HFFc6 (cell line): ENCODE results near the gene GRP. TPM values are rescaled to one million over a fixed set of nuclear protein-coding genes. Genes with fewer than 3 reads are reported as not detected.

Source experiments
- DNase-seq: peaks from one replicate; pipeline ENCODE4 v3.0.0-alpha.2; 2018
- H3K27ac Mint-ChIP-seq: 2 replicates; pipeline ENCODE4 v1.8.0; 2020; ENCODE audit warnings: mild to moderate bottlenecking, mixed read lengths
- H3K27me3 Mint-ChIP-seq: 2 replicates; pipeline ENCODE4 v1.8.0; 2021; ENCODE audit warnings: mild to moderate bottlenecking, moderate library complexity, mixed read lengths; ENCODE audit not compliant: insufficient read depth
- H3K36me3 Mint-ChIP-seq: 2 replicates; pipeline ENCODE4 v1.8.0; 2021; ENCODE audit warnings: low read depth, mixed read lengths
- H3K4me1 Mint-ChIP-seq: 2 replicates; pipeline ENCODE4 v1.8.0; 2020; ENCODE audit warnings: low read depth, mixed read lengths
- H3K4me3 Mint-ChIP-seq: 2 replicates; pipeline ENCODE4 v1.8.0; 2020; ENCODE audit warnings: mild to moderate bottlenecking, moderate library complexity, mixed read lengths
- H3K9me3 Mint-ChIP-seq: 2 replicates; pipeline ENCODE4 v1.8.0; 2020; ENCODE audit warnings: mild to moderate bottlenecking, mixed read lengths
- CTCF ChIP-seq: fragments of 200-600 bp; sonication (generic); IDR thresholded peaks from 2 replicates; pipeline ENCODE4 v1.5.0; 2021; ENCODE audit warnings: antibody characterized with exemption, mild to moderate bottlenecking
- total RNA-seq, 6 experiments: library from RNA; stranded (reverse); fragmentation: NEBNext Ultra II Directional; extraction: Animal tissue kit (Norgen Biotek cat#: 25700); gene quantifications; 2 replicates in 1 of 6; 3 replicates in 5 of 6; pipeline ENCODE4 v1.2.3, GENCODE V29; 2021

The GRP gene
- total RNA-seq, 6 experiments from 2014 or later, result not detected

DNA sequence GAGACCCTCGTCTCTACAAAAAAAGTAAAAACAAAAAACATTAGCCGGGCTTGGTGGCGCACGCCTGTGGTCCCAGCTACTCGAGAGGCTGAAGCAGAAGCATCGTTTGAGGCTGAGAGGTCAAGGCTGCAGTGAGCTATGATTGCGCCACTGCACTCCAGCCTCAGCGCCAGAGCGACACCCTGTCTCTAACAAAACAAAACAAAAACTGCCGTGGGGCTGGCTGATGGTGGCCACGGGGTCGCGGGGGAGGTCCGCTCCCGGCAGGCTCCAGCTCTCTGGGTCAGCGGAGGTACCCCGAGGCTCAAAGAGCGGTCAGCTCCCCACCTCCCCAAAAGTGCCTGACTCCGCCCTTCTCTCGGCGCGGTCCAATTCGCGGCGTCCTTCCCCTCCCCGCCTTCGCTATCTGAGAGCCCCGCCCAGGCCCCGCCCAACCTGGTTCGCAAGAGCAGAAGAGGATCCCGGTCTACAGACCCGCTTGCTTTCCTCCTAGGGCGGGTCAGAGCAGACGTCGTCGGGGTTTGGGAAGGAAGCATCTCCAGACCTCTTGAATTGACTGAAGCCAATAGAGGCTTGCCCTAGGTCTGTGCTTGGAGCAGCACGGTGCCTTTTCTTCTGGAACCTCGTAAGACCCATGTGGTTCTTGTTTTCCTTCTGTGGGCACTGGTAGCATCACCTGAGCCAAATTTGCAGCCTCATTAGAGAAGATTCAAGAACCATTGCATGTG lies 45.5 kb downstream of the GRP start:
- Mint-ChIP-seq H3K4me3 (no peak overlapping the region; the same call in 1 of the 2 replicates), H3K27ac (no peak overlapping the region), H3K36me3 (no peaks in the 10 kb centered on the region), H3K4me1 (peaks cover 7% of the 10 kb centered on the region), H3K9me3 (no peaks in the 10 kb centered on the region), H3K27me3 (peaks cover 56% of the 10 kb centered on the region)
- no peak for DNase-seq
- no peak for TF ChIP-seq CTCF

- DNase-seq, result no peak
- H3K36me3 Mint-ChIP-seq, result no peaks in the 10 kb centered on the region
Measured at GRCh38 chr18:59265974-59266369, 46.0 kb downstream of the GRP start.

DNA sequence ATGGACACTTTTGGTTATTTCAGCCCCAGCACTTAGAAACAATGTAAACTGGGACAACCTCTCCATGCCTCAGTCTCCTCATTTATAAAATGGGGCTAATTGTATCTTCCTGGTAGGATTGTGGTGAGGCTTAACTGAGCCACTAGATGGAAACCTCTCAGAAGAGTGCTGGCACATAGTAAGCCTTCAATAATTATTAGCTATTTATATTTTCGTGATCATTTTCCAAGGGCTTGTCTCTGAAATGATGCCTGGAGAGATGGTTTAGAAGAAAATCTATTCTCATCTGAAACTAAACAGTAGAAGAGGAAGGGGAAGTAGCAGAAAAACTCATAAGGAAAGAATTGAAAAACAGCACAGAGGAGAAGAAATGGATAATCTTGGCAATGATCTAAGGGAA lies 46.5 kb downstream of the GRP start:
- Mint-ChIP-seq H3K4me1 (peaks cover 13% of the 10 kb centered on the region), H3K4me3 (no peak overlapping the region), H3K27ac (no peak overlapping the region), H3K27me3 (peaks cover 65% of the 10 kb centered on the region), H3K9me3 (no peaks in the 10 kb centered on the region), H3K36me3 (no peaks in the 10 kb centered on the region)
- no peak for DNase-seq
- TF ChIP-seq CTCF, result no peak

More at GRCh38 chr18:59265974-59266369, 46.0 kb downstream of the GRP start:
- no peak for TF ChIP-seq CTCF
- no peak overlapping the region for H3K27ac Mint-ChIP-seq
- H3K27me3 Mint-ChIP-seq, result peaks cover 61% of the 10 kb centered on the region
- H3K9me3 Mint-ChIP-seq, result no peaks in the 10 kb centered on the region
- H3K4me3 Mint-ChIP-seq, result no peak overlapping the region; the same call in 1 of the 2 replicates
- H3K4me1 Mint-ChIP-seq, result peaks cover 8% of the 10 kb centered on the region

DNA sequence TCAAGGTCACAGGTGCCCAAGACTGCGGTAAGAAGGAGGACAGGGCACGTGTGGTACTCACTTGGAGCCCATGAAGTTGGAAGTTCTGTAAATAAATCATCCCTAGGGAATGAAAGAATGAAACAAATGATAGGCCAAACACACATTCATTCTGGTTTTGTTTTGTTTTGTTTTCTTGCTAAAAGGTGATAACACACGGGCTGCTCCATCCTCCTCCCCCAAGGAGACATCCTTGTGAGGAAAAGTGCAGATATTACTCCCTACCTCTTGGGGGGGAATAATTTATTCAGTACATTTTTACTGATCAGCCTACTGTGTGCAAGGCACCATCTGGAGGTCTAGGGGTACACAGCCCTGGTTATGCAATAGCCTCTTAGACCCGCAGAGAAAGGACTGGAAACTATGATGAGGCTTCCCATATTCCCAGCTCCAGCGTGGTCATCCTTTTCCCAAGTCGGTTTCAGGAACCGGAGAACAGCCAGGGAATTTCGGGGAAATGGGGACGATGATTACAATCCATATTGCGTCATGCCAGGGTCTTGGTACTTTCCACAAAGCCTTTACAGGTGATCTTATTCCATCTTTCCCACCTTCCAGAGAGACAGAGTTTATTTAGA lies 47.0 kb downstream of the GRP start:
- Mint-ChIP-seq H3K4me3 (no peak overlapping the region), H3K27ac (no peak overlapping the region), H3K27me3 (peaks cover 70% of the 10 kb centered on the region), H3K36me3 (no peaks in the 10 kb centered on the region), H3K4me1 (peaks cover 14% of the 10 kb centered on the region), H3K9me3 (no peaks in the 10 kb centered on the region; the same call in 1 of the 2 replicates)
- DNase-seq, result no peak
- no peak for TF ChIP-seq CTCF

DNA sequence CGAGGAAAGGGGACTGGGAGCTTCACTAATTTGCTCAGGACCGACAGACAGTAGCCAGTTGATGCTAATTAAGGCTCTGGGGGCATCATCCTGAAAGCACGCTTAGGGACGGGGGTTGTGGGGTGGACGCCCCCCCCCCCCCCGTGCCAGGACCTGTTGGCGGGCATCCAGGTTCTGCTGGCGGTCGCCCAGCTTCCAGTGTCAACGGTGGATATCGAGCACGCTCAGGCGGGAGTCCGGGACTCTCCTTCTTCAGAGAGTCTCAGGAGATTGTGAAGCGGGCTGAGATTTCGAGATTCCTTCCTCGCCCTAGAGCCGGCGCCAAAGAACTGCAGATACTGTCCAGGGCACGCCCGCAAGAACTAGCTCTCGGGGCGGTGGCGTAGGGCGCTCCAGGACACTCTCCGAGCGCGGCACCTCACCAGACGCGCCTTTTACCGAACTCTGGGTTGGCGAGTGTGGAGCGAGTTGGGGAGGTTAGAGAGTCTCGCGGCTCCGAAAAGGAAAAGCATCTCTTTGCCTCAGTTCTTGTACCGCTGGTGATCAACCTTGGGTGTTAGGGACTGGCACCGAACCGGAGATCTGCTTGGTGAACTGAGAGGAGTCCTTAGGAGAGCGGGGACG lies 47.7 kb downstream of the GRP start:
- Mint-ChIP-seq H3K27ac (no peak overlapping the region), H3K36me3 (no peaks in the 10 kb centered on the region), H3K27me3 (peaks cover 72% of the 10 kb centered on the region), H3K4me1 (peaks cover 14% of the 10 kb centered on the region), H3K9me3 (no peaks in the 10 kb centered on the region; the same call in 1 of the 2 replicates), H3K4me3 (no peak overlapping the region)
- no peak for DNase-seq
- no peak for TF ChIP-seq CTCF
